Kidney epithelial cell (primary cell): ENCODE results near the gene LGALS8. TPM values are rescaled to one million over a fixed set of nuclear protein-coding genes. Genes with fewer than 3 reads are reported as not detected.

Experiments
- DNase-seq: peaks from one replicate; pipeline ENCODE4 v3.0.0-alpha.2; 2010; ENCODE audit warnings: low read depth
- H3K27me3 ChIP-seq: 2 replicates; pipeline ENCODE4 v1.6.0; 2011; ENCODE audit warnings: low read length; ENCODE audit not compliant: control insufficient read depth, insufficient read depth
- H3K36me3 ChIP-seq: 2 replicates; pipeline ENCODE4 v1.5.1; 2011; ENCODE audit warnings: low read length; ENCODE audit not compliant: control insufficient read depth, insufficient read depth
- H3K4me3 ChIP-seq: 2 replicates; pipeline ENCODE4 v1.5.1; 2011; ENCODE audit warnings: low read depth, mild to moderate bottlenecking, control low read depth, low read length
- CTCF ChIP-seq: IDR thresholded peaks from 2 replicates; pipeline ENCODE4 v1.5.1; 2011; ENCODE audit warnings: mild to moderate bottlenecking, moderate library complexity, low read length, control low read depth, inconsistent platforms; ENCODE audit not compliant: insufficient read depth, poor library complexity, severe bottlenecking
- total RNA-seq: library from RNA; depleted of rRNA; stranded (reverse); fragments of >200 nt; gene quantifications from 2 replicates; pipeline ENCODE4 v1.2.3, GENCODE V29; 2015

The LGALS8 gene
- total RNA-seq, 1 donor from 2014 or later = 53.6 TPM

DNA sequence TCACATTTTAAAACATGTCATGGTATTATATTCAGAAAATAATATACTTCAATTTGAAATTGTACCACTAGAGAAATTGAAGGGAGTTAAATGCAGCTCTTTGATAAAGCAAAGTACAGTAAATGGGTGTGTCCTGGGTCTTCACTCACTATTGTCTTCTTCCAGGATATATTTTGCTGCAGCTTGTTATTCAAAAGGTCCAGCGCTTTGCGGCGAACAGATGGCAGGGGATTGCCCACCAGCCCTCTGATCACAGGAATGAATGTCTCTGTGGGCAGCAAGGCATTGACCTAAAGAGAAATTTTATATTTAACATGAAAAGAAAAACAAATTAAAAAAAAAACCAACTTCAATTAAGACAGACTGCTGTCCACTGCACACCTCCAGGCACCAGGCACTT is 35.1 kb downstream of the LGALS8 start:
- TF ChIP-seq CTCF = no peak

DNA sequence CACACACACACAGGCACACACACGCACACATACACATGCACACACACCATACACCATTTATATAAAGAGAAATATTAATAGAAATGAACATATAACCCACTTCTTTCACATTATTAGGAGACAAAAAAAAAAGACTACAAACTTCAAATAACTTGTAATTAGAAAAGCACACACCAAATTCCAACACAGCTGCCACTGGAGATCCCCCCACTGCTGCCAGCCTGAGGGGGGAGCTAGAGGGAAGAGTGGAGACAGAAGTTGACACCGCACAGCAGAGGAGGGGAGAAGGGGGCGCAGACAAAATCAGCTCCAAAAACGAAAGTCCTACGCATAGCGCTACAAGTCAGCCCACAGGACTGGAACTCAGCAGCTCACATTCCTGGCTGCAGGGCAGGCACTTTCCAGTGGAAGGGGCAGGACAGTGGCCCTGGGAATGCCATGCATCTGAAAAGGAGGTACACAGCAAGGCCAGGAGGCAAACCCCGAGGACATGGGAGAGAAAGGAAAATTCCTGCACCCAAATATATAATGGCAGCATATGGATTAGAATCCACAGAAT is 36.5 kb downstream of the LGALS8 start:
- no peak for TF ChIP-seq CTCF
- Histone ChIP-seq H3K4me3 (no peak overlapping the region), H3K27me3 (no peaks in the 10 kb centered on the region), H3K36me3 (peaks cover 3% of the 10 kb centered on the region)
- no peak for DNase-seq

More for the DNA sequence above, 35.1 kb downstream of the LGALS8 start:
- no peak for DNase-seq
- Histone ChIP-seq H3K27me3 (no peaks in the 10 kb centered on the region), H3K4me3 (no peak overlapping the region), H3K36me3 (peaks cover 3% of the 10 kb centered on the region)

DNA sequence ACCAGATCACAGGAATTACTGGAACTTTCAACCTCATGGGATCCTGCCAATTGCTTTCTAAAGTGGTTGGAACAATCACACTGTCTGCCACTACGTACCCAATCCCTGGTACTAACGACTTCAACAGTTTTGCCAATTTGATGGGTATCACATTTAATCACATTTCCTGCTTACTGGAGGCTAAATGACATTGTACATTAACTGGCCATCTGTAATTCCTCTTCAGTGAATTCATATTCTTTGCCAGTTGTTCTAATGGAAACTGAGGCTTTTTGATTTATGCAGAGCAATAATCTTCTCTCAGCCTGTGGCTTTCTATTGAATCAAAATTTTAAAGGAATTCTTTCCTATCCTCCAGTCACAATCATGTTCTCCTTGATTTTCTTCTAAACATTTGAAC is 38.2 kb downstream of the LGALS8 start:
- no peak overlapping the region for H3K4me3 ChIP-seq
- TF ChIP-seq CTCF = no peak
- no peaks in the 10 kb centered on the region for H3K36me3 ChIP-seq
- no peak for DNase-seq
- no peaks in the 10 kb centered on the region for H3K27me3 ChIP-seq

DNA sequence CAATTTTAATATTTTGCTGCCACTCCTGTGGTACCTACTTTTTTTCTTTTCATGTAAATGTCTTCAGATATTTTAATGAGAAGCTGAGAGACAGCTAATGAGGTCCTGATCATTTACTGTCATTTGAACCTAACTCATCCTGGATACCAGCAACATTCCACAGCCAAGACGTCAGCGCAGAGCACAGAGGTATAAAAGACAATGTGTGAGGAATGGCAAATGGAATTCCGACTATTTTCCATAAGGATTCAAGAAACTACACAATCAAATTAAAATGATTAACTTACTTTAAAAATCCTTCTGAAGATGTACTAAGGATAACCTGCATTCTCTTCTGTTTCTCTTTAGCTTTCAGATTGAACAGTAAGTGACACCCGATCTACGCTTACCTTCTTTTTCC is 41.7 kb downstream of the LGALS8 start:
- no peak for TF ChIP-seq CTCF
- no peak for DNase-seq
- Histone ChIP-seq H3K36me3 (no peaks in the 10 kb centered on the region), H3K27me3 (no peaks in the 10 kb centered on the region), H3K4me3 (no peak overlapping the region)

DNA sequence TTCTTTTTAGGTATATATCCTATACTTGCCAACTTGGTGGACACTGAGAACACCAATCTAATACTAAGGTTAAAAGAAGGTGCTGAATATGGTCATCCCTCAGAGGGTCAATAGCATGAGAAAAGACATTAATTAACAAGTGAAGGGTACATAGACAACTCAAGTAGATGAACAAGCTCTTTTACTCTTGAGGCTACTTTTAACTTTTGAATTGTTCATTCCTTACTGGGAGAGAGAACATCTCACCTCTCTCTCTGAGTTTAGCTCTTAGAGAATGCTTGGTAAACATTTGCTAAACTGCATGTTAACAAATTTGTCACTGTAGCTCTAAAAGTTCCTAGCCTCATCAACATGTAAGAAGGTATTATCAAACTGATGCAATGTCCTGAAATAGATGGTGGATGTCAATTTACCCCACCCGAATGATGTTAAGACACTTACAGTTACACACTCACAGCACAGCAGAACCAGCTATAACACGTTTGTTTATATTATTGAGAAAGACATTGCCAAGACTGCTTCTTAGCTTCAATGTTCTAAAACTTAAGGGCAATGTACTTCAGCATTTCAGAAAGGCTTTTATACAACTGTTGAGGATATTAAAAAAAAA is 44.6 kb downstream of the LGALS8 start:
- TF ChIP-seq CTCF = no peak
- no peaks in the 10 kb centered on the region for H3K36me3 ChIP-seq
- no peaks in the 10 kb centered on the region for H3K27me3 ChIP-seq
- no peak overlapping the region for H3K4me3 ChIP-seq
- no peak for DNase-seq

DNA sequence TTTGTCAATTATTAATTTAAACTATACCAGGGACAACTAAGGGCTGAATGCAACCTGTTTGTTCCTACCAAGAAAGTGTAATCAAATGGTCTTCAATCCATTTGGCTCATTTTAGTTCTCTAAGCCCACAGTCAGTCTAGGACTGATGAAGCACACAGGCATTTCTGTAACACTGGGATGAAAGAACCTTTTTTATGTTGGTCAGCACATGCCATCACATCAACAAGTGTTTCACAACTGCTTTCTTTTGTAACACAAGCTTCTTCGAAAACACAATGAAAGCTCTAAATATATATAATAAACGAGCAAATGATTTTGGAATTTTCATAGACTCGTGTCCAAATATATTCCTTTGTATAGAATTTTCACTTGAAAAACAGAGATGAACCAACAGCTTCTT is 51.7 kb downstream of the LGALS8 start:
- H3K27me3 ChIP-seq = no peaks in the 10 kb centered on the region
- DNase-seq = no peak
- TF ChIP-seq CTCF = no peak
- H3K4me3 ChIP-seq = no peak overlapping the region
- H3K36me3 ChIP-seq = no peaks in the 10 kb centered on the region
